HepG2 (cell line): ENCODE results near the gene TBC1D16. TPM values are rescaled to one million over a fixed set of nuclear protein-coding genes. Genes with fewer than 3 reads are reported as not detected.

Source experiments
- AHR ChIP-seq: IDR thresholded peaks from 2 replicates; pipeline ENCODE4 v1.6.1; 2018; ENCODE audit warnings: missing genetic modification reagents, missing compliant biosample characterization
- CAMTA2 ChIP-seq: sonication (generic); formaldehyde crosslinking; IDR thresholded peaks from 2 replicates; pipeline ENCODE4 v1.4.0; 2020; ENCODE audit warnings: mild to moderate bottlenecking, missing genetic modification reagents, borderline replicate concordance
- FOXJ3 ChIP-seq: sonication (generic); formaldehyde crosslinking; IDR thresholded peaks from 2 replicates; pipeline ENCODE4 v1.4.0; 2020; ENCODE audit warnings: missing genetic modification reagents, mild to moderate bottlenecking, borderline replicate concordance
- HINFP ChIP-seq: sonication (generic); formaldehyde crosslinking; IDR thresholded peaks from 2 replicates; pipeline ENCODE4 v1.4.0; 2020; ENCODE audit warnings: low read depth, mild to moderate bottlenecking, missing genetic modification reagents
- KLF15 ChIP-seq: sonication (generic); formaldehyde crosslinking; IDR thresholded peaks from 2 replicates; pipeline ENCODE4 v1.8.1; 2023; ENCODE audit warnings: borderline replicate concordance, mild to moderate bottlenecking, inconsistent platforms, missing genetic modification reagents, mixed read lengths
- MAFG ChIP-seq: sonication (generic); formaldehyde crosslinking; IDR thresholded peaks from 2 replicates; pipeline ENCODE4 v1.5.1; 2020; ENCODE audit warnings: mild to moderate bottlenecking, missing genetic modification reagents
- MAFK ChIP-seq, 2 experiments: IDR thresholded peaks in 1 of 2; conservative IDR thresholded peaks in 1 of 2; 2 replicates each; pipeline ENCODE4 v1.6.1; 2011; ENCODE audit warnings: improper control_type of control experiment in 2 of 2, low read length in 2 of 2
- MBNL3 ChIP-seq: fragments of 250-450 bp; sonication (Bioruptor Pico); conservative IDR thresholded peaks from 2 replicates; pipeline ENCODE4 v1.8.0; 2022; ENCODE audit warnings: mild to moderate bottlenecking, inconsistent platforms
- NCOA2 ChIP-seq: sonication (generic); formaldehyde crosslinking; IDR thresholded peaks from 2 replicates; pipeline ENCODE4 v1.8.0; 2022; ENCODE audit warnings: inconsistent platforms
- NCOA5 ChIP-seq: sonication (generic); formaldehyde crosslinking; IDR thresholded peaks from 2 replicates; pipeline ENCODE4 v1.4.0; 2020; ENCODE audit warnings: missing genetic modification reagents
- REL ChIP-seq: sonication (generic); formaldehyde crosslinking; conservative IDR thresholded peaks from 2 replicates; pipeline ENCODE4 v1.8.0; 2022; ENCODE audit warnings: mild to moderate bottlenecking, missing genetic modification reagents, moderate library complexity
- SALL2 ChIP-seq: sonication (generic); formaldehyde crosslinking; IDR thresholded peaks from 2 replicates; pipeline ENCODE4 v1.8.1; 2023; ENCODE audit warnings: mild to moderate bottlenecking, missing genetic modification reagents, inconsistent platforms
- SOX5 ChIP-seq: IDR thresholded peaks from 2 replicates; pipeline ENCODE4 v1.6.1; 2016; ENCODE audit warnings: borderline replicate concordance
- TFE3 ChIP-seq: IDR thresholded peaks from 2 replicates; pipeline ENCODE4 v1.6.1; 2016
- TOPORS ChIP-seq: sonication (generic); formaldehyde crosslinking; IDR thresholded peaks from 2 replicates; pipeline ENCODE4 v1.8.0; 2023; ENCODE audit warnings: mild to moderate bottlenecking, missing genetic modification reagents
- YY1 ChIP-seq: IDR thresholded peaks from 2 replicates; pipeline ENCODE4 v1.6.1; 2011; ENCODE audit warnings: low read length, low read depth, moderate library complexity, mild to moderate bottlenecking; ENCODE audit not compliant: insufficient read depth, insufficient replicate concordance
- ZBTB20 ChIP-seq: sonication (generic); formaldehyde crosslinking; IDR thresholded peaks from 2 replicates; pipeline ENCODE4 v1.8.1; 2023; ENCODE audit warnings: missing genetic modification reagents, low read depth, mild to moderate bottlenecking, borderline replicate concordance
- ZBTB8A ChIP-seq: sonication (generic); formaldehyde crosslinking; IDR thresholded peaks from 2 replicates; pipeline ENCODE4 v1.4.0; 2020; ENCODE audit warnings: mild to moderate bottlenecking, low read depth, missing genetic modification reagents, borderline replicate concordance
- ZFX ChIP-seq: sonication (generic); formaldehyde crosslinking; IDR thresholded peaks from 2 replicates; pipeline ENCODE4 v1.4.0; 2020; ENCODE audit warnings: mild to moderate bottlenecking, low read depth, missing genetic modification reagents, moderate library complexity
- ZNF121 ChIP-seq: sonication (generic); formaldehyde crosslinking; IDR thresholded peaks from 2 replicates; pipeline ENCODE4 v1.5.0; 2020; ENCODE audit warnings: mild to moderate bottlenecking, missing genetic modification reagents
- ZNF232 ChIP-seq: sonication (generic); formaldehyde crosslinking; IDR thresholded peaks from 2 replicates; pipeline ENCODE4 v1.4.0; 2020; ENCODE audit warnings: missing genetic modification reagents, borderline replicate concordance
- ZNF282 ChIP-seq: fragments of 450-650 bp; IDR thresholded peaks from 2 replicates; pipeline ENCODE4 v1.6.1; 2018; ENCODE audit not compliant: partially characterized antibody
- ZNF552 ChIP-seq: sonication (generic); formaldehyde crosslinking; IDR thresholded peaks from 2 replicates; pipeline ENCODE4 v1.9.0; 2022; ENCODE audit warnings: missing genetic modification reagents, mild to moderate bottlenecking, borderline replicate concordance
- ZNF772 ChIP-seq: sonication (generic); formaldehyde crosslinking; IDR thresholded peaks from 2 replicates; pipeline ENCODE4 v1.5.0; 2020; ENCODE audit warnings: mild to moderate bottlenecking, missing genetic modification reagents
- ZNF776 ChIP-seq: sonication (generic); formaldehyde crosslinking; IDR thresholded peaks from 2 replicates; pipeline ENCODE4 v1.4.0; 2020; ENCODE audit warnings: mild to moderate bottlenecking, missing genetic modification reagents
- ZNF788 ChIP-seq: sonication (generic); formaldehyde crosslinking; IDR thresholded peaks from 2 replicates; pipeline ENCODE4 v1.5.0; 2020; ENCODE audit warnings: mild to moderate bottlenecking, missing genetic modification reagents, borderline replicate concordance
- ZNF792 ChIP-seq: IDR thresholded peaks from 2 replicates; pipeline ENCODE4 v1.6.1; 2016
- ZNF878 ChIP-seq: sonication (generic); formaldehyde crosslinking; IDR thresholded peaks from 2 replicates; pipeline ENCODE4 v1.8.1; 2023; ENCODE audit warnings: mild to moderate bottlenecking, missing genetic modification reagents, moderate library complexity
- polyA plus RNA-seq, 8 experiments: library from polyadenylated mRNA; depleted of rRNA in 3 of 8; stranded (reverse) in 7 of 8; unstranded in 1 of 8; fragments of >200 nt; fragmentation: Illumina TruSeq in 4 of 8; extraction: Trizol in 4 of 8; gene quantifications; 2 replicates each; pipeline versions ENCODE4 v1.2.1 to v1.2.3, GENCODE V29; 2011 to 2016; ENCODE audit warnings: low read depth in 4 of 8, missing spikeins in 1 of 8, mixed read lengths in 1 of 8; ENCODE audit not compliant: insufficient read depth in 1 of 8
- total RNA-seq, 5 experiments: library from RNA; depleted of rRNA; stranded (reverse); fragments of >200 nt; fragmentation: Illumina TruSeq; extraction: Trizol; gene quantifications; 2 replicates each; pipeline ENCODE4 v1.2.3, GENCODE V29; 2016; ENCODE audit warnings: low read depth in 1 of 5
- TF ChIP-seq, protein P1 (sequence below): IDR thresholded peaks from 2 replicates; pipeline ENCODE4 v1.6.1; 2012; ENCODE audit warnings: inconsistent platforms

TBC1D16 gene
- total and polyA plus RNA-seq, 2 of the 13 experiments (the other 11 are each of a cell fraction or from before 2014, with no cell fraction given): 14.9 to 24.9 TPM

GRCh38 chr17:79992649-79993389 is 42.9 kb downstream of the TBC1D16 start (continued):
- no peak for TF ChIP-seq MAFK (conservative IDR thresholded peaks at IDR 0.05 in 1 of 2, IDR thresholded peaks at IDR 0.05 in 1 of 2; ENCODE audit: low read length in 2 of 2)
- TF ChIP-seq ZNF788 (CRISPR knock-in tag): no peak
- no peak for TF ChIP-seq TFE3 (CRISPR knock-in tag)
- TF ChIP-seq ZNF792 (CRISPR knock-in tag): no peak; the same call in 1 of the 2 replicates
- TF ChIP-seq ZFX (CRISPR knock-in tag): 0 out of 2 replicates have a peak, but pooled peaks have one; percentile 22
- no peak for TF ChIP-seq NCOA5
- TF ChIP-seq REL (CRISPR knock-in tag): peak; percentile 20; the same call in 1 of the 2 replicates
- TF ChIP-seq MBNL3 (CRISPR knock-in tag): no peak
- no peak for TF ChIP-seq ZBTB8A
- TF ChIP-seq ZNF878 (CRISPR knock-in tag): no peak
- TF ChIP-seq SOX5 (CRISPR knock-in tag): no peak
- no peak for TF ChIP-seq ZNF776
- no peak for TF ChIP-seq ZNF552 (CRISPR knock-in tag)
- TF ChIP-seq ZNF282: no peak
- no peak; the same call in 1 of the 2 replicates for TF ChIP-seq SALL2
- TF ChIP-seq ZNF121: no peak
- TF ChIP-seq ZBTB20 (CRISPR knock-in tag): no peak
- no peak for TF ChIP-seq FOXJ3 (CRISPR knock-in tag)
- TF ChIP-seq YY1: no peak
- TF ChIP-seq CAMTA2: no peak
- 0 out of 2 replicates have a peak, but pooled peaks have one; percentile 11 for TF ChIP-seq ZNF232
- peak; percentile 9; the same call in 1 of the 2 replicates for TF ChIP-seq AHR (CRISPR knock-in tag)
- TF ChIP-seq, protein P1, sequence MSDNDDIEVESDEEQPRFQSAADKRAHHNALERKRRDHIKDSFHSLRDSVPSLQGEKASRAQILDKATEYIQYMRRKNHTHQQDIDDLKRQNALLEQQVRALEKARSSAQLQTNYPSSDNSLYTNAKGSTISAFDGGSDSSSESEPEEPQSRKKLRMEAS: no peak
- TF ChIP-seq TOPORS (CRISPR knock-in tag): no peak; the same call in 1 of the 2 replicates
- no peak for TF ChIP-seq HINFP (CRISPR knock-in tag)
- no peak for TF ChIP-seq NCOA2 (CRISPR knock-in tag)
- TF ChIP-seq MAFG: no peak
- no peak for TF ChIP-seq KLF15 (CRISPR knock-in tag)
- TF ChIP-seq ZNF772 (CRISPR knock-in tag): no peak
